Psoas muscle (tissue), 8 donors: ENCODE measurements around the gene GRAMD2A. TPM values are rescaled to one million over a fixed set of nuclear protein-coding genes. Genes with fewer than 3 reads are reported as not detected.

Source experiments
- ATAC-seq, 4 donors: fragments of 200-7000 bp; cut with Tn5 transposase; one replicate each; pipeline ENCODE4 v1.9.1; 2020; ENCODE audit warnings: moderate library complexity in 3 of 4, mild to moderate bottlenecking in 2 of 4
- DNase-seq, 2 donors: peaks; one replicate each; pipeline ENCODE4 v3.0.0-alpha.2; 2020
- H3K27ac ChIP-seq: fragments of 200-600 bp; one replicate; pipeline ENCODE4 v1.8.0; 2022
- H3K27me3 ChIP-seq, 3 donors: fragments of 200-600 bp in 1 of 3; one replicate each; pipeline versions ENCODE4 v1.6.1 to v1.8.0; 2013 to 2022; ENCODE audit warnings: low read length in 2 of 3, mild to moderate bottlenecking in 2 of 3, moderate library complexity in 1 of 3; ENCODE audit not compliant: insufficient read depth in 3 of 3
- H3K36me3 ChIP-seq, 2 donors: fragments of 200-600 bp in 1 of 2; one replicate each; pipeline versions ENCODE4 v1.6.1 to v1.8.0; 2013 to 2022; ENCODE audit warnings: low read depth in 1 of 2, mild to moderate bottlenecking in 1 of 2, moderate library complexity in 1 of 2; ENCODE audit not compliant: insufficient read depth in 1 of 2
- H3K4me1 ChIP-seq: fragments of 200-600 bp; one replicate; pipeline ENCODE4 v1.8.0; 2022
- H3K4me3 ChIP-seq: fragments of 200-600 bp; one replicate; pipeline ENCODE4 v1.8.0; 2022; ENCODE audit warnings: mild to moderate bottlenecking
- H3K9me3 ChIP-seq: fragments of 200-600 bp; one replicate; pipeline ENCODE4 v1.8.0; 2022
- WGBS, 3 donors: extraction: QIAGEN DNeasy Blood & Tissue Kit; methylation state at CpG; one replicate each; pipeline versions ENCODE4 v1.1.6 to v1.1.7; 2013; 5-methylcytosine and 5-hydroxymethylcytosine counted together
- intact Hi-C, 2 donors: fragments of 100-400 bp; cut with DNase I; formaldehyde crosslinking; loops; one replicate each; pipeline versions ENCODE4 v1.11.0 to v1.14.2; 2022
- polyA plus RNA-seq, 3 donors: library from polyadenylated mRNA; stranded (reverse); fragments of 200-250 nt; gene quantifications; one replicate each; pipeline ENCODE4 v1.2.3, GENCODE V29; 2013
- total RNA-seq, 4 donors: library from RNA; stranded (reverse); fragmentation: NEBNext Ultra II Directional in 2 of 4; extraction: Animal tissue kit (Norgen Biotek cat#: 25700) in 2 of 4; gene quantifications; one replicate each; pipeline versions ENCODE4 v1.2.1 to v1.2.4, GENCODE V29; 2021 to 2023
- TF ChIP-seq, protein P1 (sequence below): fragments of 200-600 bp; IDR thresholded peaks from one replicate; pipeline ENCODE4 v1.8.0; 2022; ENCODE audit warnings: antibody characterized with exemption
- donor health status: healthy with polysubstance abuse.
- donor health status: DM: no; HTN: no; CAD: no; lungs with moderate emphysema.
- donor health status: Bipolar disorder and iron deficiency.
- donor health status: healthy.
- donor health status: DM: yes; HTN: yes; CAD: no.
- donor health status: DM: no; HTN: no; CAD: no.
- donor health status: DM: no; HTN: no; CAD: no.
- donor health status: DM: yes; HTN: yes; CAD: no.

GRAMD2A gene
- total and polyA plus RNA-seq, 7 donors = 0.01 TPM; not detected in 6

DNA sequence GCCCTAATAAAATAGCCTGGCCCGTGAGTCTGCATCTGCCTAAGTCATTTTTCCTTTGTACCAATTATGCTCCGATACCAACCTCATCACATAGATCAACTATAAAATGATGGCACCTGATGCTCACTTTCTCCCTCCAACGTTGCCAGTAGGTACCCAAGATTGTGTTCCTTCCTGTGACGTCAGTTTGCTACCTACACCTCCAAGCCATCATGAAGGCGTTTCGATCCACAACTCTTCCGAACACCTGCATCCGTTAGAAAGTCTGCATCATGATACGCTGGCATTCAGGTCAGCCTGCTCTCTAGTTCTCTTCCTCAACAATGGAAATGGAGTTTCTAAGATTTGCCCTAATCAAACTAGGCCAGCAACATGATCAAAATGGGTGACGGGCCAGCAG, 25.7 kb upstream of the GRAMD2A start:
- intact Hi-C loops = no loop called here
- Histone ChIP-seq H3K36me3 (peaks cover 8 to 16% of the 10 kb centered on the region in 2 donors), H3K27me3 (no peaks in the 10 kb centered on the region), H3K9me3 (no peaks in the 10 kb centered on the region), H3K27ac (peak overlapping the region; percentile 99), H3K4me3 (no peak overlapping the region), H3K4me1 (peaks cover 94% of the 10 kb centered on the region)
- 62 to 89% (median 74%) methylated on average over 10 of the region's 10 CpGs for WGBS, 3 donors
- TF ChIP-seq, protein P1, sequence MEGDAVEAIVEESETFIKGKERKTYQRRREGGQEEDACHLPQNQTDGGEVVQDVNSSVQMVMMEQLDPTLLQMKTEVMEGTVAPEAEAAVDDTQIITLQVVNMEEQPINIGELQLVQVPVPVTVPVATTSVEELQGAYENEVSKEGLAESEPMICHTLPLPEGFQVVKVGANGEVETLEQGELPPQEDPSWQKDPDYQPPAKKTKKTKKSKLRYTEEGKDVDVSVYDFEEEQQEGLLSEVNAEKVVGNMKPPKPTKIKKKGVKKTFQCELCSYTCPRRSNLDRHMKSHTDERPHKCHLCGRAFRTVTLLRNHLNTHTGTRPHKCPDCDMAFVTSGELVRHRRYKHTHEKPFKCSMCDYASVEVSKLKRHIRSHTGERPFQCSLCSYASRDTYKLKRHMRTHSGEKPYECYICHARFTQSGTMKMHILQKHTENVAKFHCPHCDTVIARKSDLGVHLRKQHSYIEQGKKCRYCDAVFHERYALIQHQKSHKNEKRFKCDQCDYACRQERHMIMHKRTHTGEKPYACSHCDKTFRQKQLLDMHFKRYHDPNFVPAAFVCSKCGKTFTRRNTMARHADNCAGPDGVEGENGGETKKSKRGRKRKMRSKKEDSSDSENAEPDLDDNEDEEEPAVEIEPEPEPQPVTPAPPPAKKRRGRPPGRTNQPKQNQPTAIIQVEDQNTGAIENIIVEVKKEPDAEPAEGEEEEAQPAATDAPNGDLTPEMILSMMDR = no peak
- no peak for ATAC-seq
- DNase-seq = no peak

DNA sequence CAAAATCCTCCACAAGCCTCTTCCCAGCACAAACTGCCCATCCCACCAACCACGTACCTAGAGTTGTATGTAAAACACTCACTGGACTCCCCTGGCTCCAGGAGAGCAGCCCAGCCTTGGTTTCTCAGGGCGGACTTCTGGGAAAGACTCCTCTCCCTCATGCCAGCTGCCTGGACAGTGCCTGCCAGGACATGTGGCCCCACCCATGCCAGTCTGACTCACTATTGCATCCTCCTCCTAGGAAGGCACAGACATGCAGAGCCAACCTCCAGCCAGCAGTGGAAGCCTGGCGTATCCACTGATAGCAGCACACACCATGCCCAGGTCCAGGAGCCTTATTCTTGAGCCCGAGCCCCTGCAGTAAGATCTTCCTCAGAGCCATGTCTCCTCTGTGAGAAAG, 24.8 kb upstream of the GRAMD2A start:
- ATAC-seq (peak; percentile 82 to 88 (median 84)), DNase-seq (peak; percentile 84 to 90)
- intact Hi-C loops = no loop called here
- peaks cover 92% of the 10 kb centered on the region for H3K4me1 ChIP-seq
- H3K4me3 ChIP-seq = peak overlapping the region; percentile 46
- H3K27me3 ChIP-seq = no peaks in the 10 kb centered on the region
- H3K27ac ChIP-seq = peak overlapping the region; percentile 99
- H3K36me3 ChIP-seq = peaks cover 8 to 25% of the 10 kb centered on the region in 2 donors
- 27 to 39% (median 32%) methylated on average over 4 of the region's 4 CpGs for WGBS, 3 donors
- H3K9me3 ChIP-seq = no peaks in the 10 kb centered on the region
- TF ChIP-seq, protein P1 = peak; percentile 7

DNA sequence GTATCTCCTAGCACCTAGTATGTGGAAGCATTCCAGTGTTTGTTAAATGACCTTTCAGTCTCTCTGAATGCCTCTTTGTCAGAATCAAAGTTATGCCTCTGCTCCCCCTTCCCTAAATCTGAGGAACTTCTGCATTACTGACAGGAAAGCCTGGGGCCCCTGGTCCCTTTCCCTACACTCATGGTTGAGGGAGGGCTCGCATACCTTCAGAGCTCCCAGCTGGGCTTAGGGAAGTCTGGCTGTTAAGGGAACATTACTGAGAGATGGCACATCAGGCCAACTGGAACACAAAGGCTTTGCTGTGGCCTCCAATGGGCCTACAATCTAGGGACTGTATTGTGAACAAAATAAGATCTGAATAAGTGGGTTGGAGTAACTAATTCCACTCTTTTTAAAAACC, 23.1 kb upstream of the GRAMD2A start:
- H3K27me3 ChIP-seq = no peaks in the 10 kb centered on the region

DNA sequence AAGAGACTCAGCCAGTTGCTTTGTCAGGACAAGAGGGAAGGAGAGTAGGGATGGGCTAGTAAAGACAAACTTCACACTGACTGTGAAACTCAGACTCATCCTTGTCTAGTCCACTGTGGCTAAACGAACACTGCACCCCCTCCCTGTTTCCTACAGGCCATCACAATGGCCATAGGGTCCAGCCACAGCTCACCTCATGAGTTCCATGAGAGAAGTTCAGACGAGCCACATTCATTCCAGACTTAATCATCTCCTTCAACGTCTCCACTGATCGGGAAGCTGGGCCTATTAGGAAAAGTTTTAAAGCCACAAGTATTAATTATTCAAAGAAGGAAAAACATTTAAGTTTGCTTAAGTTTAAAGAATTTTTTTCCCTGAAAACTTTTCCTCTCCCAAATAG, 19.6 kb upstream of the GRAMD2A start:
- H3K4me3 ChIP-seq = no peak overlapping the region
- TF ChIP-seq, protein P1 = no peak
- peak overlapping the region; percentile 99 for H3K27ac ChIP-seq
- H3K36me3 ChIP-seq = peaks cover 22 to 71% of the 10 kb centered on the region in 2 donors
- no peaks in the 10 kb centered on the region for H3K9me3 ChIP-seq
- DNase-seq = no peak
- ATAC-seq = no peak
- peaks cover 67% of the 10 kb centered on the region for H3K4me1 ChIP-seq
- intact Hi-C loops = no loop called here
- 51 to 81% (median 68%) methylated on average over 4 of the region's 4 CpGs for WGBS, 3 donors
- H3K27me3 ChIP-seq = no peaks in the 10 kb centered on the region

More for the DNA sequence above, 23.1 kb upstream of the GRAMD2A start:
- ATAC-seq (peak in 2 of 4 donors; percentile 21 to 22), DNase-seq (no peak)
- H3K4me3 ChIP-seq = no peak overlapping the region
- H3K9me3 ChIP-seq = no peaks in the 10 kb centered on the region
- TF ChIP-seq, protein P1 = no peak
- H3K36me3 ChIP-seq = peaks cover 18 to 42% of the 10 kb centered on the region in 2 donors
- peaks cover 88% of the 10 kb centered on the region for H3K4me1 ChIP-seq
- 28 to 58% (median 30%) methylated on average over 1 of the region's 1 CpG for WGBS, 3 donors
- H3K27ac ChIP-seq = peak overlapping the region; percentile 99
- intact Hi-C loops = no loop called here

DNA sequence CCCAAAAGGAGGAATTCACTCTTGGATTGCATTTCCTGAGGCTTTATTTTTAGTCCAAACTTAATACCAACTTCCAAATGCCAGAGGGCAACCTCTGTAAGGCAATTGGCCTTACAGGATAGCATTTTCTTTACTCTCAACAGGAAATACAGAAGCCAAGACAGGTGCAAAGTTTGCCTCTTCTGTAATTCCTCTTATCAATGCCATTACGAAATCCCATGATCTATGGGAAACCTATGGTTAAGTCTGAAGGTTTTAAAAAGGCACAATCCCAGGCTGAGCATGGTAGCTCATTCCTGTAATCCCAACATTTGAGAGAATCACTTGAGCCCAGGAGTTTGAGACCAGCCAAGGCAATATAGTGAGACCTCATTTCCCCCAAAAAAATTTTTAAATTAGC, 18.5 kb upstream of the GRAMD2A start:
- TF ChIP-seq, protein P1 = no peak
- no peak for ATAC-seq
- no peak for DNase-seq
- Histone ChIP-seq H3K27me3 (no peaks in the 10 kb centered on the region), H3K4me3 (no peak overlapping the region), H3K36me3 (peaks cover 26 to 82% of the 10 kb centered on the region in 2 donors), H3K9me3 (no peaks in the 10 kb centered on the region), H3K4me1 (peaks cover 56% of the 10 kb centered on the region), H3K27ac (peak overlapping the region; percentile 99)
- intact Hi-C loops = no loop called here
- 38 to 88% (median 46%) methylated on average over 1 of the region's 1 CpG for WGBS, 3 donors
